Naive B cell (primary cell): ENCODE data around the gene FBXO3. TPM values are rescaled to one million over a fixed set of nuclear protein-coding genes. Genes with fewer than 3 reads are reported as not detected.

Source experiments
- ATAC-seq, 2 donors: fragments of 150-1000 bp; cut with Tn5 transposase; 2 replicates each; pipeline ENCODE4 v1.10.0; 2021; ENCODE audit warnings: low read depth in 2 of 2, mild to moderate bottlenecking in 2 of 2, moderate library complexity in 2 of 2
- DNase-seq: peaks from one replicate; pipeline ENCODE4 v3.0.0; 2022
- H3K27ac Mint-ChIP-seq, 6 donors: one replicate each; pipeline ENCODE4 v1.8.0; 2020 to 2022; ENCODE audit warnings: mild to moderate bottlenecking in 6 of 6, mixed read lengths in 6 of 6, moderate library complexity in 5 of 6, inconsistent platforms in 2 of 6
- H3K27me3 Mint-ChIP-seq, 3 donors: one replicate each; pipeline ENCODE4 v1.8.0; 2021 to 2022; ENCODE audit warnings: mixed read lengths in 3 of 3, mild to moderate bottlenecking in 1 of 3
- H3K36me3 Mint-ChIP-seq, 2 donors: one replicate each; pipeline ENCODE4 v1.8.0; 2020 to 2022; ENCODE audit warnings: mixed read lengths in 2 of 2, inconsistent platforms in 1 of 2, mild to moderate bottlenecking in 1 of 2
- H3K4me1 Mint-ChIP-seq, 3 donors: one replicate each; pipeline ENCODE4 v1.8.0; 2020 to 2022; ENCODE audit warnings: mixed read lengths in 3 of 3, inconsistent platforms in 1 of 3, mild to moderate bottlenecking in 1 of 3, moderate library complexity in 1 of 3
- H3K4me3 Mint-ChIP-seq, 8 donors: one replicate each; pipeline ENCODE4 v1.8.0; 2020 to 2022; ENCODE audit warnings: mild to moderate bottlenecking in 8 of 8, mixed read lengths in 8 of 8, moderate library complexity in 8 of 8, inconsistent platforms in 2 of 8
- H3K9me3 Mint-ChIP-seq, 7 donors: one replicate each; pipeline ENCODE4 v1.8.0; 2020 to 2022; ENCODE audit warnings: mixed read lengths in 7 of 7, mild to moderate bottlenecking in 5 of 7, inconsistent platforms in 2 of 7, moderate library complexity in 1 of 7
- polyA plus RNA-seq, 6 donors: library from polyadenylated mRNA; unstranded; fragments of 300-500 nt; fragmentation: Illumina TruSeq; gene quantifications; one replicate each; pipeline ENCODE4 v1.2.3, GENCODE V29; 2021; ENCODE audit warnings: low read depth in 6 of 6

FBXO3 gene
- polyA plus RNA-seq, 6 donors from 2014 or later, result 19.5 to 32.7 (median 28.6) TPM

DNA sequence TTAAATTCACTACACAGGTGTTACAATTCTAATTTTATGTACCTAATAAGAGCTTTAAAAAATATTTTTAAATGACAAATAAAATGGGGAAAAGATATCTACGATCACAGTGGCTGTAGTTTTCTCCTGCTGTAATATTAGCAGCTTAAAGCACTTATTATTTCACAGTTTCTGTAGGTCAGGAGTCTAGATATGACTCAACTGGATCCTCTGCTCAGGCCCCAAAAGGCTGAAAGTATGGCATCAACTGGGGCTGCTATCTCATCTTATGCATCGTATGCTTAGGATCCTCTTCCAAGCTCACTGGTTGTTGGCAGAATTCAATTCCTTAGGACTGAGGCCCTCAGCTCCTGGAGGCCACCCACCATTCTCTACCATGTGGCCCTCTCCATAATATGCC is 12.8 kb downstream of the FBXO3 start:
- peaks cover 40 to 53% of the 10 kb centered on the region in 2 donors for H3K36me3 Mint-ChIP-seq
- H3K27me3 Mint-ChIP-seq, result no peaks in the 10 kb centered on the region
- H3K4me3 Mint-ChIP-seq, result no peak overlapping the region
- DNase-seq, result no peak
- no peak for ATAC-seq
- H3K9me3 Mint-ChIP-seq, result peaks cover 0 to 6% (median 3%) of the 10 kb centered on the region in 7 donors
- no peak overlapping the region for H3K27ac Mint-ChIP-seq
- peaks cover 0 to 14% (median 4%) of the 10 kb centered on the region in 3 donors for H3K4me1 Mint-ChIP-seq

DNA sequence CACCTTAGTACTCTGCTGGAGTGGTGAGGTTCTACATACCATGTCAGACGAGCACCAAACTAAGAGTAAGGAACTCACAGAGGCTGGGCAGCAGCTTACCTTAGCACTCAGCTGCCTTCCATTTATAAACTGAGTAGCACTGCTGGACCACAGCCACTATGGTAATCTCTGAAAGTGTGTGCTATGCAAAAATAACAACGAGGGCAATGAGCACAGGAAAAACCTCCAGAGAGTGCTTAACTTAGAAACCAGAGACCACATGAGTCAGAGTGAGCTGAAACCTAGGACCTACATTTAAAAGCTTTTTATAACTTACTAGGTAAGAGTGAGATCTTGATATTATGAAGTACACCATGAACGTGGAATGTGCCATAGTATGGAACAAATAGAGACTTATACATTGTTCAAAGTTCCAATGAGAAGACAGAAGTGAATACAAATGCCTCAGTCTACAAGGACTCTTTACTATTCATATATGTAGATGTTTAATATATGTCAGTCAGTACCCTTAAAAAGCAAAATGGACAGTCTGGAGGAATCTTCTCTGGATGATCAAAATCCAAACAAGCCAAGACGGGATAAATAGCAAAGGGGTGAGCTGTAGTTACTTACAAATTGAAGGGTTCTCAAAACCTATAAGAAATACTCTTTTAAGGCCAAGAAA is 20.9 kb downstream of the FBXO3 start:
- Mint-ChIP-seq H3K4me3 (no peak overlapping the region), H3K27ac (no peak overlapping the region), H3K4me1 (no peaks in the 10 kb centered on the region), H3K9me3 (no peaks in the 10 kb centered on the region), H3K36me3 (peaks cover 7 to 11% of the 10 kb centered on the region in 2 donors), H3K27me3 (no peaks in the 10 kb centered on the region)
- no peak for DNase-seq
- no peak for ATAC-seq

DNA sequence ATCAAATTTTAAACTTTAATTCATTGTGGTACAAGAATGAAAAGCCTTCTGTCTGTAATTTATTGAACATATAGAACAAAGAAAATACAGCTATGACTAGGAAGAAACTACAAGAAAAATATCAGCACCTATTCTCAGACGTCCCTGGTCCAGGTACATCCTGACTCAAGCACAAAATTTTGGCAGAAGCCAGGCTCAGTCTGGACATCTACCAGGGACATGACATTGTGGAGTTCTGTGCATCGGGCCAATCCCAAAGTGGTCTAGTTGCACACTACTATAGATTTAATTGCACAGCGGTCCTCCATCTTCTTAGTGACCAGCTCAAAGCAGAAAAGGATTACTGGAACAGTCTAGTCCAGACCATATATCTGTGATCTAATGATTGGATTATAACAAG is 22.4 kb downstream of the FBXO3 start:
- Mint-ChIP-seq H3K4me3 (no peak overlapping the region), H3K36me3 (peaks cover 7 to 15% of the 10 kb centered on the region in 2 donors), H3K4me1 (no peaks in the 10 kb centered on the region), H3K9me3 (no peaks in the 10 kb centered on the region), H3K27me3 (no peaks in the 10 kb centered on the region), H3K27ac (no peak overlapping the region)
- DNase-seq (no peak), ATAC-seq (no peak)

- H3K4me3 Mint-ChIP-seq, result no peak overlapping the region
- no peaks in the 10 kb centered on the region for H3K9me3 Mint-ChIP-seq
- H3K36me3 Mint-ChIP-seq, result peaks cover under 1 to 9% of the 10 kb centered on the region in 2 donors
- no peaks in the 10 kb centered on the region for H3K4me1 Mint-ChIP-seq
- no peak overlapping the region for H3K27ac Mint-ChIP-seq
- ATAC-seq (no peak), DNase-seq (no peak)
- H3K27me3 Mint-ChIP-seq, result no peaks in the 10 kb centered on the region
Measured at GRCh38 chr11:33747979-33748378, 26.3 kb downstream of the FBXO3 start.

GRCh38 chr11:33743291-33743690 is 31.0 kb downstream of the FBXO3 start:
- Mint-ChIP-seq H3K27ac (peak overlapping the region in 2 of 6 donors; percentile 2 to 8), H3K9me3 (no peaks in the 10 kb centered on the region), H3K4me3 (no peak overlapping the region), H3K36me3 (peaks cover 0 to 2% of the 10 kb centered on the region in 2 donors), H3K27me3 (no peaks in the 10 kb centered on the region), H3K4me1 (no peaks in the 10 kb centered on the region)
- ATAC-seq (no peak), DNase-seq (no peak)

- H3K9me3 Mint-ChIP-seq, result no peaks in the 10 kb centered on the region
- H3K4me1 Mint-ChIP-seq, result no peaks in the 10 kb centered on the region
- ATAC-seq (peak; percentile 58 to 63), DNase-seq (no peak)
- H3K27me3 Mint-ChIP-seq, result no peaks in the 10 kb centered on the region
- H3K27ac Mint-ChIP-seq, result peak overlapping the region in 1 of 6 donors; percentile 11
- H3K4me3 Mint-ChIP-seq, result no peak overlapping the region
- H3K36me3 Mint-ChIP-seq, result no peaks in the 10 kb centered on the region
Measured at GRCh38 chr11:33742249-33742851, 32.0 kb downstream of the FBXO3 start.

- H3K27ac Mint-ChIP-seq, result no peak overlapping the region
- no peaks in the 10 kb centered on the region for H3K27me3 Mint-ChIP-seq
- ATAC-seq, result no peak
- H3K9me3 Mint-ChIP-seq, result no peaks in the 10 kb centered on the region
- peaks cover 0 to 3% (median 3%) of the 10 kb centered on the region in 3 donors for H3K4me1 Mint-ChIP-seq
- no peaks in the 10 kb centered on the region for H3K36me3 Mint-ChIP-seq
- H3K4me3 Mint-ChIP-seq, result peak overlapping the region in 1 of 8 donors; percentile 32
- no peak for DNase-seq
Measured at GRCh38 chr11:33741806-33742205, 32.5 kb downstream of the FBXO3 start.

DNA sequence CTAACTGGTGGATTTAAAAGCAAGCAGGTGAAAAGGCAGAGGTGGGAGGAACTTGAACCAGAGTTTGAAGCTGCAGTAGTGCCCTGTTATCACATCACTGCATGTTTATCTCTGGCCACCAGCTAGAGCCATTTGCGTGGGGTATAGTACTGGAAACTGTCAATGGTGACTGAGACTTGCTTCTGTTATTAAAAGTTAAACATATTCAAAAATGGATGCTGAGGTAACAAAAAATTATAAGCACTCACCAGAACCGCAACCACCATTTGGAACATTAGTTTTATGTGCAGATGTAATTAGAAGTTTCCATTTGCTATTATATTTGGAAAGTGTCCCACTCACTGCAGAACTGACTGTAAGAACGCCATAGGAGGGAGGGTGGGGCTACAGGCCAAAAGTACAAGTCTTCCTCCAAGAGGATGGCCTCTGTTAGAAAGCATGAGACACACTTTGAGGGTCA is 36.9 kb downstream of the FBXO3 start:
- no peak for ATAC-seq
- Mint-ChIP-seq H3K36me3 (no peaks in the 10 kb centered on the region), H3K27ac (peak overlapping the region; percentile 8 to 90 (median 86)), H3K27me3 (no peaks in the 10 kb centered on the region), H3K4me3 (peak overlapping the region in 6 of 8 donors; percentile 37 to 96 (median 87)), H3K9me3 (no peaks in the 10 kb centered on the region), H3K4me1 (peaks cover 21 to 35% (median 30%) of the 10 kb centered on the region in 3 donors)
- DNase-seq, result no peak

DNA sequence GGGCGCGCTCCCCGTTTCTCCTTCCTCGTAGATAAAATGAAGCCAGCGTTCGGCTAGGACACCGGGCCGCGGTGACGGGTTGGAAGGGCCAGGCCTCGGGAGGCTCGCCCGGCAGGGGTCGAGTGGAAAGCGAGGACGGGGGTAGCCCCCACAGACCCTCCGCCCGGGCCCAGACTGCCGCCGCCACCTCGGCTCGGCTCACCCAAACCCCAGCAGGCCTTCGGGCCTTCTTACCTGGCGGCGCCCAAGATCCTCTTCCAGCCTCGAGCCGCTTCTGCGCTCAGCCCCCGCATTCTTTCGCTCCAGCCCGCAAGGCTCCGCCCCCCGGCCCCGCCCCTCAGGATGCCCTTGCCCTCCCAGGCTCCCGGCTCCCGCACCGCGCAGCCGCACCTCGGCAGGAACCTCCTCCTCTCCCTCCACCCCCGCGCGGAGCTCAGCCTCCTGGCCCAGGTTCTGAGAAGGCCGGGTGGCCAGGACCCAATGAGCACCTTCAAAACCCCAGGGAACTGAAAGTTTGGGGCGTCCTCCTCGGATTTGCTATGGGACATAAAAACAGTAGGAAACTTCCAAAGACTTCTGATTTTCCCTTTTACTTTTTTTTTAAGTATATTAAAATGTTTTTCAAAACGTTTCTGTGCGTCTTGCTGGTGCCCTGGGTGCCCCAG is 38.0 kb downstream of the FBXO3 start, which contains the start of gene CD59:
TSS of gene CD59 (minus strand) at position 276 of the 665 bp plus-strand sequence. CDS start 13,978 bp downstream, outside the sequence.
- DNase-seq, result peak; percentile 72
- H3K9me3 Mint-ChIP-seq, result no peaks in the 10 kb centered on the region
- peaks cover 28 to 44% (median 36%) of the 10 kb centered on the region in 3 donors for H3K4me1 Mint-ChIP-seq
- peak within 1 kb of the TSS; percentile 5 to 94 (median 87) for H3K27ac Mint-ChIP-seq
- H3K27me3 Mint-ChIP-seq, result no peaks in the 10 kb centered on the region
- peak; percentile 69 to 74 for ATAC-seq
- H3K4me3 Mint-ChIP-seq, result peak within 1 kb of the TSS; percentile 87 to 96 (median 91)
- H3K36me3 Mint-ChIP-seq, result no peaks in the 10 kb centered on the region

- Mint-ChIP-seq H3K27me3 (no peaks in the 10 kb centered on the region), H3K4me3 (peak overlapping the region; percentile 87 to 96 (median 91)), H3K9me3 (no peaks in the 10 kb centered on the region), H3K27ac (peak overlapping the region; percentile 5 to 94 (median 60)), H3K36me3 (no peaks in the 10 kb centered on the region), H3K4me1 (peaks cover 28 to 44% (median 36%) of the 10 kb centered on the region in 3 donors)
- DNase-seq (peak; percentile 47), ATAC-seq (peak; percentile 64 to 68)
Measured at GRCh38 chr11:33735271-33736147, 38.8 kb downstream of the FBXO3 start.

- H3K9me3 Mint-ChIP-seq, result no peaks in the 10 kb centered on the region
- DNase-seq (no peak), ATAC-seq (no peak)
- H3K27ac Mint-ChIP-seq, result peak overlapping the region in 4 of 6 donors; percentile 4 to 94 (median 87)
- H3K4me1 Mint-ChIP-seq, result peaks cover 28 to 44% (median 36%) of the 10 kb centered on the region in 3 donors
- peak overlapping the region; percentile 87 to 96 (median 91) for H3K4me3 Mint-ChIP-seq
- H3K36me3 Mint-ChIP-seq, result no peaks in the 10 kb centered on the region
- no peaks in the 10 kb centered on the region for H3K27me3 Mint-ChIP-seq
Measured at GRCh38 chr11:33734441-33735270, 39.7 kb downstream of the FBXO3 start.

GRCh38 chr11:33733980-33734379 is 40.3 kb downstream of the FBXO3 start:
- Mint-ChIP-seq H3K36me3 (no peaks in the 10 kb centered on the region), H3K27ac (no peak overlapping the region), H3K4me3 (peak overlapping the region in 5 of 8 donors; percentile 31 to 96 (median 87)), H3K27me3 (no peaks in the 10 kb centered on the region), H3K4me1 (peaks cover 31 to 44% (median 36%) of the 10 kb centered on the region in 3 donors), H3K9me3 (no peaks in the 10 kb centered on the region)
- DNase-seq (no peak), ATAC-seq (no peak)
